IMR-90 (cell line): ENCODE results near the gene TCEA2. TPM values are rescaled to one million over a fixed set of nuclear protein-coding genes. Genes with fewer than 3 reads are reported as not detected.
A peak's percentile ranks its signal among the peaks of the same experiment; 100 is the strongest.

Experiments used
- ATAC-seq: fragments of 200-7000 bp; cut with Tn5 transposase; 2 replicates; pipeline ENCODE4 v1.9.1; 2020; ENCODE audit warnings: low read depth, mild to moderate bottlenecking, moderate library complexity
- BruUV-seq: library from RNA; stranded (reverse); fragments of 400-500 nt; replicated peaks from 2 replicates; lab custom pipeline; 2021; lab: Mats Ljungman, UMichigan
- CTCF ChIA-PET: fragments of 300-600 bp; formaldehyde crosslinking; extraction: SDS; loops from one replicate; lab custom pipeline; 2021; ENCODE audit warnings: antibody characterized with exemption; lab: Yijun Ruan, JAX
- POLR2A ChIA-PET: fragments of 300-600 bp; sonication (Branson Sonifier 250); formaldehyde crosslinking; loops from one replicate; lab custom pipeline; 2022; ENCODE audit warnings: antibody characterized with exemption; ENCODE audit not compliant: unreplicated experiment; lab: Charles Lee
- DNase-seq: peaks from one replicate; pipeline ENCODE4 v3.0.0; 2013
- H2AFZ ChIP-seq: replicated peaks from 2 replicates; pipeline ENCODE3; 2013; ENCODE audit warnings: low read length, mild to moderate bottlenecking; ENCODE audit not compliant: poor library complexity
- H2AK5ac ChIP-seq: 2 replicates; pipeline ENCODE4 v1.6.1; 2013; ENCODE audit warnings: low read depth, low read length, inconsistent platforms
- H2AK9ac ChIP-seq: replicated peaks from 2 replicates; pipeline ENCODE3; 2013; ENCODE audit warnings: mild to moderate bottlenecking, low read depth, low read length, moderate library complexity; ENCODE audit not compliant: poor library complexity
- H2BK120ac ChIP-seq: 2 replicates; pipeline ENCODE4 v1.6.1; 2013; ENCODE audit warnings: low read depth, low read length, inconsistent platforms
- H2BK15ac ChIP-seq: 3 replicates; pipeline ENCODE4 v1.6.1; 2013; ENCODE audit warnings: low read depth, low read length, inconsistent platforms
- H2BK20ac ChIP-seq: 2 replicates; pipeline ENCODE4 v1.6.1; 2013; ENCODE audit warnings: low read depth, mild to moderate bottlenecking, inconsistent platforms, low read length, moderate library complexity
- H2BK5ac ChIP-seq: 2 replicates; pipeline ENCODE4 v1.6.1; 2013; ENCODE audit warnings: mild to moderate bottlenecking, low read depth, low read length, inconsistent platforms; ENCODE audit not compliant: poor library complexity, severe bottlenecking
- H3K14ac ChIP-seq: replicated peaks from 2 replicates; pipeline ENCODE4 v1.6.1; 2013; ENCODE audit warnings: low read depth, low read length, inconsistent platforms
- H3K18ac ChIP-seq: 2 replicates; pipeline ENCODE4 v1.6.1; 2013; ENCODE audit warnings: low read depth, low read length, control low read depth
- H3K23ac ChIP-seq: 2 replicates; pipeline ENCODE4 v1.6.1; 2013; ENCODE audit warnings: low read depth, low read length, inconsistent platforms
- H3K27ac ChIP-seq: 2 replicates; pipeline ENCODE4 v1.5.1; 2013; ENCODE audit warnings: mild to moderate bottlenecking, control low read depth, low read length; ENCODE audit not compliant: insufficient read depth
- H3K27me3 ChIP-seq: 2 replicates; pipeline ENCODE4 v1.6.1; 2013; ENCODE audit warnings: low read length; ENCODE audit not compliant: control insufficient read depth, insufficient read depth
- H3K36me3 ChIP-seq: 2 replicates; pipeline ENCODE4 v1.6.1; 2013; ENCODE audit warnings: low read length, mixed read lengths; ENCODE audit not compliant: control insufficient read depth, insufficient read depth
- H3K4ac ChIP-seq: 2 replicates; pipeline ENCODE4 v1.6.1; 2013; ENCODE audit warnings: low read depth, low read length, inconsistent platforms
- H3K4me1 ChIP-seq: 2 replicates; pipeline ENCODE4 v1.6.1; 2013; ENCODE audit warnings: low read length, mixed read lengths; ENCODE audit not compliant: control insufficient read depth, insufficient read depth
- H3K4me2 ChIP-seq: 2 replicates; pipeline ENCODE4 v1.6.1; 2013; ENCODE audit warnings: low read depth, mild to moderate bottlenecking, control low read depth, low read length, moderate library complexity
- H3K4me3 ChIP-seq: 2 replicates; pipeline ENCODE4 v1.5.1; 2013; ENCODE audit warnings: low read depth, mild to moderate bottlenecking, control low read depth, low read length, moderate library complexity; ENCODE audit not compliant: insufficient read depth
- H3K56ac ChIP-seq: 2 replicates; pipeline ENCODE4 v1.6.1; 2013; ENCODE audit warnings: low read length, inconsistent platforms; ENCODE audit not compliant: insufficient read depth; ENCODE audit errors: extremely low read depth
- H3K79me1 ChIP-seq, 2 experiments: 2 replicates each; pipeline ENCODE4 v1.6.1; 2013; ENCODE audit warnings: low read length in 2 of 2, inconsistent platforms in 1 of 2, low read depth in 1 of 2
- H3K9ac ChIP-seq: 2 replicates; pipeline ENCODE4 v1.6.1; 2013; ENCODE audit warnings: low read depth, low read length, control low read depth
- H3K9me1 ChIP-seq: 2 replicates; pipeline ENCODE4 v1.6.1; 2013; ENCODE audit warnings: low read length, inconsistent platforms; ENCODE audit not compliant: insufficient read depth
- H3K9me3 ChIP-seq: 2 replicates; pipeline ENCODE4 v1.6.1; 2013; ENCODE audit warnings: low read length; ENCODE audit not compliant: control insufficient read depth, insufficient read depth
- H4K20me1 ChIP-seq: 2 replicates; pipeline ENCODE4 v1.6.1; 2013; ENCODE audit warnings: low read length, inconsistent platforms; ENCODE audit not compliant: insufficient read depth
- H4K5ac ChIP-seq: 2 replicates; pipeline ENCODE4 v1.6.1; 2013; ENCODE audit warnings: mild to moderate bottlenecking, low read depth, low read length, control low read depth
- H4K8ac ChIP-seq, 2 experiments: 2 replicates each; pipeline ENCODE4 v1.6.1; 2013; ENCODE audit warnings: low read depth in 2 of 2, low read length in 2 of 2, control low read depth in 1 of 2, inconsistent platforms in 1 of 2
- H4K91ac ChIP-seq: 2 replicates; pipeline ENCODE4 v1.6.1; 2013; ENCODE audit warnings: low read depth, low read length, inconsistent platforms; ENCODE audit not compliant: insufficient read depth
- BHLHE40 ChIP-seq: fragments of 150-350 bp; IDR thresholded peaks from 2 replicates; pipeline ENCODE4 v1.6.1; 2016; ENCODE audit warnings: mild to moderate bottlenecking, low read depth, low read length
- CEBPB ChIP-seq: IDR thresholded peaks from 2 replicates; pipeline ENCODE4 v1.6.1; 2012; ENCODE audit warnings: low read depth, low read length, improper control_type of control experiment
- CHD1 ChIP-seq: IDR thresholded peaks from 2 replicates; pipeline ENCODE4 v1.6.1; 2012; ENCODE audit warnings: low read depth, low read length, improper control_type of control experiment
- CTCF ChIP-seq: conservative IDR thresholded peaks from 2 replicates; pipeline ENCODE4 v1.5.1; 2012; ENCODE audit warnings: mild to moderate bottlenecking, low read depth, low read length, improper control_type of control experiment
- ELK1 ChIP-seq: fragments of 150-350 bp; IDR thresholded peaks from 2 replicates; pipeline ENCODE4 v1.6.1; 2016; ENCODE audit warnings: low read depth, mild to moderate bottlenecking, low read length, moderate library complexity, borderline replicate concordance
- FOS ChIP-seq: fragments of 150-350 bp; IDR thresholded peaks from 2 replicates; pipeline ENCODE4 v1.6.1; 2016; ENCODE audit warnings: low read depth, low read length
- MAFK ChIP-seq: IDR thresholded peaks from 2 replicates; pipeline ENCODE4 v1.6.1; 2012; ENCODE audit warnings: low read depth, low read length, improper control_type of control experiment
- MAZ ChIP-seq: IDR thresholded peaks from 2 replicates; pipeline ENCODE4 v1.6.1; 2012; ENCODE audit warnings: low read depth, mild to moderate bottlenecking, low read length, improper control_type of control experiment, moderate library complexity, borderline replicate concordance
- MXI1 ChIP-seq: IDR thresholded peaks from 2 replicates; pipeline ENCODE4 v1.6.1; 2012; ENCODE audit warnings: low read depth, mild to moderate bottlenecking, low read length, moderate library complexity, borderline replicate concordance
- NFE2L2 ChIP-seq: fragments of 150-350 bp; IDR thresholded peaks from 2 replicates; pipeline ENCODE4 v1.6.1; 2016; ENCODE audit warnings: low read depth, mild to moderate bottlenecking, low read length
- RAD21 ChIP-seq: IDR thresholded peaks from 2 replicates; pipeline ENCODE4 v1.6.1; 2012; ENCODE audit warnings: low read length, improper control_type of control experiment
- RCOR1 ChIP-seq: IDR thresholded peaks from 2 replicates; pipeline ENCODE4 v1.6.1; 2012; ENCODE audit warnings: mild to moderate bottlenecking, low read length, improper control_type of control experiment; ENCODE audit not compliant: insufficient replicate concordance
- WGBS, 2 experiments: methylation state at CpG; one replicate each; pipeline versions ENCODE4 v1.1.5 to v1.1.7; 2013; ENCODE audit warnings: missing lambda C conversion rate in 2 of 2; ENCODE audit not compliant: insufficient read length in 1 of 2; ENCODE audit errors: extremely low coverage in 2 of 2; 5-methylcytosine and 5-hydroxymethylcytosine counted together
- dilution Hi-C: fragments of 300-500 bp; cut with HindIII; formaldehyde crosslinking; loops from one replicate; pipeline ENCODE4 v1.14.3; 2018; ENCODE audit warnings: low sequenced_read_pairs; ENCODE audit not compliant: unreplicated experiment
- in situ Hi-C: fragments of 300-500 bp; cut with MboI; formaldehyde crosslinking; loops from 3 replicates; pipeline ENCODE4 v1.14.3; 2019; ENCODE audit warnings: low sequenced_read_pairs, inconsistent platforms, mixed read lengths
- intact Hi-C: fragments of 100-400 bp; cut with micrococcal nuclease; formaldehyde crosslinking; loops from 2 replicates; pipeline ENCODE4 v1.10.0; 2022
- polyA plus RNA-seq, 3 experiments: library from polyadenylated mRNA; depleted of rRNA; stranded (reverse); fragments of >200 nt; gene quantifications; 2 replicates each; pipeline ENCODE4 v1.2.3, GENCODE V29; 2012; ENCODE audit warnings: low replicate concordance in 1 of 3
- total RNA-seq: library from RNA; depleted of rRNA; stranded (reverse); fragments of >200 nt; gene quantifications from 2 replicates; pipeline ENCODE4 v1.2.3, GENCODE V29; 2012

The TCEA2 gene
- total and polyA plus RNA-seq, 2 of the 4 experiments (the other 2 are of a cell fraction): 9.3 to 30.0 TPM

DNA sequence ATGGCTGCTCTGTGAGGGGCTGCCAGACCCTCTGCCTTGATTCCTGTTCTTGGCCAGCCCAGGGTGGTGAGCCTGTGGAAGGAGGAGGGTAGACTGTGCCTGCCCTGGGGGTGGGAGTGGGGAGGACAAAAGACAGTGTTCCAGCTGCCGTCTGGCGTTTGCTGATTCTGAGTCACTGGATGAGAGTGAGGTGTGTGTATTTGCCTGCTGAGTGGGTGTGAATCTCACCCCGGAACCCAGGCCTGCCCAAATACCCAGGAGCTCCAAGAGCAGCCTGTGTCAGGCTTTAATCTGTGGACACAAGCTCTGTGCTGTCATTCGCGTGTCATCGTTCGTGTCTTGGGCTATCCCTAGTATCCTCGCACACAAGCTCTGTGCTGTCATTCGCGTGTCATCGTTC, 23.8 kb downstream of the TCEA2 start:
- Histone ChIP-seq H3K9me3 (peaks cover 8% of the 10 kb centered on the region; the same call in 1 of the 2 replicates), H3K79me1 (no peaks in the 10 kb centered on the region), H4K20me1 (peaks cover 13% of the 10 kb centered on the region), H3K9me1 (no peaks in the 10 kb centered on the region), H3K27ac (no peak overlapping the region), H3K27me3 (peaks cover 61% of the 10 kb centered on the region), H3K4me2 (no peak overlapping the region), H3K36me3 (no peaks in the 10 kb centered on the region), H2AFZ (peak overlapping the region; percentile 51), H3K23ac (no peak overlapping the region), H4K91ac (no peak overlapping the region), H2AK5ac (no peak overlapping the region), H3K14ac (no peak overlapping the region), H3K4me1 (peaks cover 6% of the 10 kb centered on the region; the same call in 1 of the 2 replicates), H4K8ac (no peak overlapping the region), H2AK9ac (no peak overlapping the region), H3K9ac (no peak overlapping the region), H3K4ac (no peak overlapping the region), H2BK20ac (no peak overlapping the region), H4K5ac (no peak overlapping the region), H2BK5ac (no peak overlapping the region), H3K4me3 (no peak overlapping the region), H3K18ac (no peak overlapping the region), H2BK15ac (no peak overlapping the region), H3K56ac (no peak overlapping the region), H2BK120ac (no peak overlapping the region)
- no peak for ATAC-seq
- in situ Hi-C loops: no loop called here
- CTCF ChIA-PET: interaction anchor here (0.7 kb wide), 1 partner anchor 25 kb away, joined by 3 read pairs; no protein-coding TSS in a partner anchor
- intact Hi-C loops: no loop called here
- no TSS peak for BruUV-seq
- TF ChIP-seq RCOR1 (no peak), MXI1 (no peak), CEBPB (no peak), RAD21 (no peak), CHD1 (no peak), BHLHE40 (no peak), MAZ (no peak), FOS (no peak), CTCF (no peak), NFE2L2 (no peak), MAFK (no peak), ELK1 (no peak)
- 40% methylated on average over 1 of the region's 11 CpGs; no CpG with 5 or more reads in 1 of the 2 experiments for WGBS, 2 experiments
- POLR2A ChIA-PET: no interaction called here
- dilution Hi-C loops: no loop called here
- no peak for DNase-seq
